Measurements from ENCODE around the gene ERG. TPM values are rescaled to one million over a fixed set of nuclear protein-coding genes. Genes with fewer than 3 reads are reported as not detected.

Gene ERG
- total and polyA plus RNA-seq, 2 experiments from 2014 or later = 0.14 to 0.44 TPM

GRCh38 chr21:38402795-38403194 is 95.5 kb downstream of the ERG start:
- no peak overlapping the region for H2AFZ ChIP-seq
- no peak for ATAC-seq
- no peak for DNase-seq (ENCODE audit: low spot score)
- no peak overlapping the region for H3K27ac Mint-ChIP-seq
- H3K4me1 Mint-ChIP-seq = peaks cover 19% of the 10 kb centered on the region
- H3K9me2 ChIP-seq (ENCODE audit: insufficient read depth) = no peaks in the 10 kb centered on the region; the same call in 1 of the 2 replicates
- H3K27me3 Mint-ChIP-seq (ENCODE audit: insufficient read depth, low read depth, poor library complexity) = peaks cover 5% of the 10 kb centered on the region
- TF ChIP-seq REST (IDR thresholded peaks at IDR 0.05; ENCODE audit: unreplicated experiment) = no peak
- no peak for TF ChIP-seq EZH2 (IDR thresholded peaks at IDR 0.05; ENCODE audit: low read depth, unreplicated experiment)
- no peak for TF ChIP-seq NANOG (IDR thresholded peaks at IDR 0.05; ENCODE audit: borderline replicate concordance)
- no peak for TF ChIP-seq ETS1 (IDR thresholded peaks at IDR 0.05)
- no peak for TF ChIP-seq ZNF462 (CRISPR knock-in tag; IDR thresholded peaks at IDR 0.05)
- TF ChIP-seq JUNB (IDR thresholded peaks at IDR 0.05; ENCODE audit: unreplicated experiment) = no peak
- no peak for TF ChIP-seq STAT1 (IDR thresholded peaks at IDR 0.05; ENCODE audit: unreplicated experiment)
- TF ChIP-seq CREB1 (CRISPR knock-in tag; IDR thresholded peaks at IDR 0.05; ENCODE audit: low read depth) = no peak
- TF ChIP-seq ZNF114 (CRISPR knock-in tag; IDR thresholded peaks at IDR 0.05) = no peak
- no peak for TF ChIP-seq EZH2phosphoT487 (IDR thresholded peaks at IDR 0.05; ENCODE audit: unreplicated experiment)
- no peak for TF ChIP-seq POLR2AphosphoS5 (IDR thresholded peaks at IDR 0.05; ENCODE audit: low read depth)
- no peak for TF ChIP-seq CTCF (conservative IDR thresholded peaks at IDR 0.05; ENCODE audit: low read depth in 2 of 2)
- TF ChIP-seq ZNF331 (CRISPR knock-in tag; IDR thresholded peaks at IDR 0.05; ENCODE audit: low read depth) = no peak
- H3K4me1 ChIP-seq (ENCODE audit: insufficient read depth) = peaks cover 11% of the 10 kb centered on the region; the same call in 1 of the 2 replicates
- no peaks in the 10 kb centered on the region for H3K36me3 Mint-ChIP-seq (ENCODE audit: low read depth)
- no peak overlapping the region for H3K4me3 ChIP-seq
- H3K4me3 Mint-ChIP-seq = no peak overlapping the region
- no peaks in the 10 kb centered on the region for H3K27me3 ChIP-seq (ENCODE audit: insufficient read depth)
- no peaks in the 10 kb centered on the region for H3F3A ChIP-seq (replicated peaks; ENCODE audit: low read depth)
- H3K36me3 ChIP-seq (ENCODE audit: insufficient read depth) = no peaks in the 10 kb centered on the region
- H4K20me1 ChIP-seq (replicated peaks; ENCODE audit: insufficient read depth) = no peaks in the 10 kb centered on the region
- H3K4me2 ChIP-seq = no peak overlapping the region
- H3K9me3 Mint-ChIP-seq = no peaks in the 10 kb centered on the region
- H3K79me2 ChIP-seq (replicated peaks; ENCODE audit: insufficient read depth) = no peaks in the 10 kb centered on the region
- no peak overlapping the region for H3K27ac ChIP-seq (ENCODE audit: low read depth)
